Trophoblast cell (in vitro differentiated cells and primary cell): Measurements from ENCODE around the gene POPDC3.

Source experiments
- DNase-seq, 2 donors: peaks; one replicate each; pipeline ENCODE4 v3.0.0-alpha.2; 2016
- H2AFZ ChIP-seq: 2 replicates; pipeline ENCODE4 v1.6.1; 2013; ENCODE audit warnings: low read length, moderate library complexity, mild to moderate bottlenecking; ENCODE audit not compliant: insufficient read depth, poor library complexity
- H2AK5ac ChIP-seq: 2 replicates; pipeline ENCODE4 v1.6.1; 2013; ENCODE audit warnings: mild to moderate bottlenecking, low read length
- H2BK120ac ChIP-seq: 2 replicates; pipeline ENCODE4 v1.6.1; 2013; ENCODE audit warnings: low read length, mild to moderate bottlenecking, moderate library complexity; ENCODE audit not compliant: insufficient read depth, poor library complexity
- H2BK12ac ChIP-seq: 2 replicates; pipeline ENCODE4 v1.6.1; 2013; ENCODE audit warnings: mild to moderate bottlenecking, low read length, moderate library complexity
- H2BK5ac ChIP-seq: 2 replicates; pipeline ENCODE4 v1.6.1; 2013; ENCODE audit warnings: low read length, low read depth, moderate library complexity, mild to moderate bottlenecking; ENCODE audit not compliant: poor library complexity
- H3K14ac ChIP-seq: 2 replicates; pipeline ENCODE4 v1.6.1; 2013; ENCODE audit warnings: mild to moderate bottlenecking, low read length
- H3K18ac ChIP-seq: 2 replicates; pipeline ENCODE4 v1.6.1; 2013; ENCODE audit warnings: mild to moderate bottlenecking, low read length
- H3K23ac ChIP-seq: 2 replicates; pipeline ENCODE4 v1.6.1; 2013; ENCODE audit warnings: low read length
- H3K27ac ChIP-seq: 2 replicates; pipeline ENCODE4 v1.5.1; 2013; ENCODE audit warnings: low read depth, mild to moderate bottlenecking, inconsistent platforms, low read length, moderate library complexity
- H3K27me3 ChIP-seq: 2 replicates; pipeline ENCODE4 v1.6.1; 2013; ENCODE audit warnings: inconsistent platforms, mild to moderate bottlenecking, low read length, moderate library complexity; ENCODE audit not compliant: insufficient read depth
- H3K36me3 ChIP-seq, 2 experiments: 1 replicate in 1 of 2; 2 replicates in 1 of 2; pipeline ENCODE4 v1.6.1; 2013; ENCODE audit warnings: low read length in 2 of 2, mild to moderate bottlenecking in 2 of 2, moderate library complexity in 1 of 2; ENCODE audit not compliant: insufficient read depth in 2 of 2, control insufficient read depth in 1 of 2
- H3K4ac ChIP-seq: 2 replicates; pipeline ENCODE4 v1.6.1; 2013; ENCODE audit warnings: low read depth, mild to moderate bottlenecking, low read length, moderate library complexity
- H3K4me1 ChIP-seq, 2 experiments: 1 replicate in 1 of 2; 2 replicates in 1 of 2; pipeline ENCODE4 v1.6.1; 2013; ENCODE audit warnings: low read length in 2 of 2, mild to moderate bottlenecking in 2 of 2, moderate library complexity in 1 of 2; ENCODE audit not compliant: insufficient read depth in 2 of 2, control insufficient read depth in 1 of 2
- H3K4me2 ChIP-seq: 2 replicates; pipeline ENCODE4 v1.6.1; 2013; ENCODE audit warnings: inconsistent platforms, mild to moderate bottlenecking, low read length, moderate library complexity
- H3K4me3 ChIP-seq: 2 replicates; pipeline ENCODE4 v1.5.1; 2013; ENCODE audit warnings: mild to moderate bottlenecking, low read depth, low read length, inconsistent platforms
- H3K79me1 ChIP-seq: one replicate; pipeline ENCODE4 v1.6.1; 2013; ENCODE audit warnings: low read length
- H3K79me2 ChIP-seq: 2 replicates; pipeline ENCODE4 v1.6.1; 2013; ENCODE audit warnings: low read length, mild to moderate bottlenecking; ENCODE audit not compliant: control insufficient read depth, insufficient read depth, poor library complexity
- H3K9ac ChIP-seq: 2 replicates; pipeline ENCODE4 v1.6.1; 2013; ENCODE audit warnings: mild to moderate bottlenecking, low read length
- H3K9me3 ChIP-seq: 2 replicates; pipeline ENCODE4 v1.6.1; 2013; ENCODE audit warnings: low read depth, mild to moderate bottlenecking, control low read depth, inconsistent platforms, low read length; ENCODE audit not compliant: insufficient read depth
- H4K12ac ChIP-seq: 2 replicates; pipeline ENCODE4 v1.6.1; 2013; ENCODE audit warnings: low read depth, mild to moderate bottlenecking, low read length, moderate library complexity
- H4K8ac ChIP-seq: 2 replicates; pipeline ENCODE4 v1.6.1; 2013; ENCODE audit warnings: low read depth, mild to moderate bottlenecking, low read length, moderate library complexity
- H4K91ac ChIP-seq: one replicate; pipeline ENCODE4 v1.6.1; 2013; ENCODE audit warnings: low read depth, mild to moderate bottlenecking, low read length, moderate library complexity
- WGBS: extraction: QIAGEN DNeasy Blood & Tissue Kit; methylation state at CpG from one replicate; pipeline ENCODE4 v1.1.7; 2013; ENCODE audit warnings: missing lambda C conversion rate; ENCODE audit not compliant: insufficient read length, insufficient coverage; ENCODE audit errors: extremely low coverage; 5-methylcytosine and 5-hydroxymethylcytosine counted together

POPDC3 gene

GRCh38 chr6:105209950-105210706 is 30.3 kb upstream of the POPDC3 start:
- no CpG with 5 or more reads among the region's 5 CpGs for WGBS
- H3K36me3 ChIP-seq: no peaks in the 10 kb centered on the region
- no peak overlapping the region for H3K23ac ChIP-seq
- H3K79me1 ChIP-seq: no peaks in the 10 kb centered on the region
- peak in 1 of 2 donors; percentile 8 for DNase-seq
- H3K14ac ChIP-seq: no peak overlapping the region
- no peak overlapping the region for H3K4me2 ChIP-seq
- H3K18ac ChIP-seq: no peak overlapping the region
- no peak overlapping the region for H3K27ac ChIP-seq
- H3K4ac ChIP-seq: no peak overlapping the region
- no peaks in the 10 kb centered on the region for H3K27me3 ChIP-seq
- no peaks in the 10 kb centered on the region for H3K79me2 ChIP-seq
- H4K91ac ChIP-seq: no peak overlapping the region
- H3K4me1 ChIP-seq: no peaks in the 10 kb centered on the region
- no peak overlapping the region for H4K12ac ChIP-seq
- no peak overlapping the region for H2AK5ac ChIP-seq
- no peak overlapping the region for H2BK120ac ChIP-seq
- H3K9ac ChIP-seq: no peak overlapping the region
- no peak overlapping the region for H4K8ac ChIP-seq
- H2BK5ac ChIP-seq: no peak overlapping the region
- H3K9me3 ChIP-seq: no peaks in the 10 kb centered on the region
- H2AFZ ChIP-seq: no peak overlapping the region
- no peak overlapping the region for H2BK12ac ChIP-seq
- H3K4me3 ChIP-seq: no peak overlapping the region

- Histone ChIP-seq H4K8ac (no peak overlapping the region), H3K4me3 (no peak overlapping the region), H2AFZ (no peak overlapping the region), H2AK5ac (no peak overlapping the region), H2BK5ac (no peak overlapping the region), H3K79me2 (no peaks in the 10 kb centered on the region), H3K18ac (no peak overlapping the region), H2BK12ac (no peak overlapping the region), H3K9ac (no peak overlapping the region), H4K12ac (no peak overlapping the region), H4K91ac (no peak overlapping the region), H3K4me2 (no peak overlapping the region), H3K14ac (no peak overlapping the region), H3K4me1 (no peaks in the 10 kb centered on the region), H3K36me3 (no peaks in the 10 kb centered on the region), H3K27ac (no peak overlapping the region), H3K23ac (no peak overlapping the region), H2BK120ac (no peak overlapping the region), H3K79me1 (no peaks in the 10 kb centered on the region), H3K27me3 (no peaks in the 10 kb centered on the region), H3K4ac (no peak overlapping the region), H3K9me3 (no peaks in the 10 kb centered on the region)
- WGBS: no CpG with 5 or more reads among the region's 6 CpGs
- no peak for DNase-seq
Measured at GRCh38 chr6:105207524-105208269, 27.9 kb upstream of the POPDC3 start.

GRCh38 chr6:105204768-105205167 is 25.0 kb upstream of the POPDC3 start:
- Histone ChIP-seq H3K9ac (no peak overlapping the region), H2AK5ac (no peak overlapping the region), H4K8ac (no peak overlapping the region), H4K91ac (no peak overlapping the region), H2AFZ (no peak overlapping the region), H3K79me1 (no peaks in the 10 kb centered on the region), H3K27ac (no peak overlapping the region), H3K18ac (no peak overlapping the region), H3K79me2 (no peaks in the 10 kb centered on the region), H3K4me3 (no peak overlapping the region), H3K14ac (no peak overlapping the region), H3K4ac (no peak overlapping the region), H3K4me1 (no peaks in the 10 kb centered on the region), H3K4me2 (no peak overlapping the region), H2BK5ac (no peak overlapping the region), H2BK120ac (no peak overlapping the region), H2BK12ac (no peak overlapping the region), H3K36me3 (no peaks in the 10 kb centered on the region), H3K23ac (no peak overlapping the region), H3K9me3 (no peaks in the 10 kb centered on the region), H4K12ac (no peak overlapping the region), H3K27me3 (no peaks in the 10 kb centered on the region)
- DNase-seq: no peak
- WGBS: no CpG with 5 or more reads among the region's 4 CpGs

GRCh38 chr6:105204331-105204730 is 24.5 kb upstream of the POPDC3 start:
- no peaks in the 10 kb centered on the region for H3K27me3 ChIP-seq
- H2AFZ ChIP-seq: no peak overlapping the region
- H2AK5ac ChIP-seq: no peak overlapping the region
- no peak overlapping the region for H3K9ac ChIP-seq
- H3K9me3 ChIP-seq: no peaks in the 10 kb centered on the region
- no peak overlapping the region for H3K18ac ChIP-seq
- H3K36me3 ChIP-seq: no peaks in the 10 kb centered on the region
- H3K27ac ChIP-seq: no peak overlapping the region
- no peak overlapping the region for H4K8ac ChIP-seq
- H4K91ac ChIP-seq: no peak overlapping the region
- no peak overlapping the region for H4K12ac ChIP-seq
- no peak overlapping the region for H3K4ac ChIP-seq
- H3K14ac ChIP-seq: no peak overlapping the region
- no CpG with 5 or more reads among the region's 1 CpG for WGBS
- no peak overlapping the region for H3K4me3 ChIP-seq
- H3K23ac ChIP-seq: no peak overlapping the region
- no peak for DNase-seq
- no peaks in the 10 kb centered on the region for H3K79me2 ChIP-seq
- H3K4me1 ChIP-seq: no peaks in the 10 kb centered on the region
- no peak overlapping the region for H2BK120ac ChIP-seq
- H2BK5ac ChIP-seq: no peak overlapping the region
- H2BK12ac ChIP-seq: no peak overlapping the region
- H3K4me2 ChIP-seq: no peak overlapping the region
- no peaks in the 10 kb centered on the region for H3K79me1 ChIP-seq
